DND-41 (cell line): ENCODE results near the gene NTM.

Experiments used
- CTCF ChIP-seq: IDR thresholded peaks from 2 replicates; pipeline ENCODE4 v1.5.1; 2012; ENCODE audit warnings: borderline replicate concordance, low read length, moderate library complexity, mild to moderate bottlenecking; ENCODE audit not compliant: poor library complexity, severe bottlenecking; ENCODE audit errors: extremely low read depth
- EZH2 ChIP-seq: IDR thresholded peaks from 3 replicates; pipeline ENCODE4 v1.6.1; 2012; ENCODE audit warnings: borderline replicate concordance, low read depth, mild to moderate bottlenecking, moderate library complexity, low read length, inconsistent platforms; ENCODE audit not compliant: severe bottlenecking

GRCh38 chr11:132154781-132155180, 784.4 kb downstream of the NTM start:
- no peak for TF ChIP-seq CTCF
- no peak for TF ChIP-seq EZH2
